PC-3 (cell line): ENCODE data around the gene IDH3G. TPM values are rescaled to one million over a fixed set of nuclear protein-coding genes. Genes with fewer than 3 reads are reported as not detected.

Source experiments
- ATAC-seq: fragments of 200-7000 bp; cut with Tn5 transposase; 2 replicates; pipeline ENCODE4 v1.9.1; 2020; ENCODE audit warnings: mild to moderate bottlenecking, moderate library complexity
- BruUV-seq: library from RNA; stranded (reverse); fragments of 400-500 nt; replicated peaks from 2 replicates; lab custom pipeline; 2021; lab: Mats Ljungman, UMichigan
- CTCF ChIA-PET: fragments of 300-600 bp; sonication (Branson Sonifier 250); formaldehyde crosslinking; loops from one replicate; lab custom pipeline; 2022; ENCODE audit warnings: antibody characterized with exemption; lab: Charles Lee
- POLR2A ChIA-PET: fragments of 300-600 bp; sonication (Branson Sonifier 250); formaldehyde crosslinking; loops from one replicate; lab custom pipeline; 2022; ENCODE audit warnings: antibody characterized with exemption; ENCODE audit not compliant: unreplicated experiment; lab: Charles Lee
- DNase-seq: peaks from one replicate; pipeline ENCODE4 v3.0.0-alpha.2; 2015
- H2AFZ ChIP-seq: fragments of 300-600 bp; sonication (generic); 2 replicates; pipeline ENCODE4 v1.6.0; 2016; ENCODE audit warnings: antibody characterized with exemption, low read length
- H3F3A ChIP-seq: fragments of 300-600 bp; sonication (generic); one replicate; pipeline ENCODE4 v1.6.0; 2017; ENCODE audit warnings: antibody characterized with exemption, low read length, control low read depth, mild to moderate bottlenecking; ENCODE audit not compliant: unreplicated experiment
- H3K27ac ChIP-seq: fragments of 300-600 bp; sonication (generic); 2 replicates; pipeline ENCODE4 v1.5.1; 2016; ENCODE audit warnings: mild to moderate bottlenecking, low read length
- H3K27me3 ChIP-seq: fragments of 300-600 bp; sonication (generic); 2 replicates; pipeline ENCODE4 v1.6.1; 2016; ENCODE audit warnings: low read length, mixed read lengths
- H3K36me3 ChIP-seq: fragments of 300-600 bp; sonication (generic); 2 replicates; pipeline ENCODE4 v1.6.1; 2016; ENCODE audit warnings: low read depth, mixed run types, low read length, mixed read lengths
- H3K4me1 ChIP-seq: fragments of 300-600 bp; sonication (generic); 2 replicates; pipeline ENCODE4 v1.5.1; 2016; ENCODE audit warnings: low read length; ENCODE audit not compliant: insufficient read depth
- H3K4me2 ChIP-seq: fragments of 300-600 bp; sonication (generic); 2 replicates; pipeline ENCODE4 v1.6.0; 2016; ENCODE audit warnings: low read length
- H3K4me3 ChIP-seq: fragments of 300-600 bp; sonication (generic); 2 replicates; pipeline ENCODE4 v1.5.1; 2016; ENCODE audit warnings: mild to moderate bottlenecking, low read length, mixed read lengths
- H3K79me2 ChIP-seq: fragments of 300-600 bp; sonication (generic); 2 replicates; pipeline ENCODE4 v1.6.1; 2017; ENCODE audit warnings: low read length, mixed read lengths
- H3K9ac ChIP-seq: fragments of 300-600 bp; sonication (generic); 2 replicates; pipeline ENCODE4 v1.6.0; 2016; ENCODE audit warnings: mild to moderate bottlenecking, low read length
- H3K9me2 ChIP-seq: fragments of 300-600 bp; sonication (generic); replicated peaks from 2 replicates; pipeline ENCODE4 v1.6.1; 2016; ENCODE audit warnings: mixed run types, low read length, mixed read lengths
- H3K9me3 ChIP-seq: fragments of 300-600 bp; sonication (generic); 2 replicates; pipeline ENCODE4 v1.6.1; 2016; ENCODE audit warnings: low read length, mixed read lengths
- H4K20me1 ChIP-seq: fragments of 300-600 bp; sonication (generic); 2 replicates; pipeline ENCODE4 v1.6.1; 2016; ENCODE audit warnings: low read length, mixed read lengths
- EZH2 ChIP-seq: fragments of 300-600 bp; sonication (generic); IDR thresholded peaks from one replicate; pipeline ENCODE4 v1.6.1; 2017; ENCODE audit warnings: antibody characterized with exemption, mild to moderate bottlenecking, low read length; ENCODE audit not compliant: unreplicated experiment
- EZH2phosphoT487 ChIP-seq: fragments of 300-600 bp; sonication (generic); IDR thresholded peaks from 2 replicates; pipeline ENCODE4 v1.6.1; 2018; ENCODE audit warnings: mild to moderate bottlenecking, antibody characterized with exemption, low read length, borderline replicate concordance
- intact Hi-C: fragments of 100-400 bp; cut with micrococcal nuclease; formaldehyde crosslinking; loops from 2 replicates; pipeline ENCODE4 v1.9.0; 2023
- total RNA-seq: library from RNA; depleted of rRNA; stranded (reverse); fragments of >200 nt; gene quantifications from 2 replicates; pipeline ENCODE4 v1.2.3, GENCODE V29; 2014
- TF ChIP-seq, protein P1 (sequence below): fragments of 300-600 bp; sonication (generic); conservative IDR thresholded peaks from 2 replicates; pipeline ENCODE4 v1.5.1; 2017; ENCODE audit warnings: antibody characterized with exemption, low read depth, mild to moderate bottlenecking, low read length

The IDH3G gene
- total RNA-seq, 1 experiment from 2014 or later, result 104 TPM

DNA sequence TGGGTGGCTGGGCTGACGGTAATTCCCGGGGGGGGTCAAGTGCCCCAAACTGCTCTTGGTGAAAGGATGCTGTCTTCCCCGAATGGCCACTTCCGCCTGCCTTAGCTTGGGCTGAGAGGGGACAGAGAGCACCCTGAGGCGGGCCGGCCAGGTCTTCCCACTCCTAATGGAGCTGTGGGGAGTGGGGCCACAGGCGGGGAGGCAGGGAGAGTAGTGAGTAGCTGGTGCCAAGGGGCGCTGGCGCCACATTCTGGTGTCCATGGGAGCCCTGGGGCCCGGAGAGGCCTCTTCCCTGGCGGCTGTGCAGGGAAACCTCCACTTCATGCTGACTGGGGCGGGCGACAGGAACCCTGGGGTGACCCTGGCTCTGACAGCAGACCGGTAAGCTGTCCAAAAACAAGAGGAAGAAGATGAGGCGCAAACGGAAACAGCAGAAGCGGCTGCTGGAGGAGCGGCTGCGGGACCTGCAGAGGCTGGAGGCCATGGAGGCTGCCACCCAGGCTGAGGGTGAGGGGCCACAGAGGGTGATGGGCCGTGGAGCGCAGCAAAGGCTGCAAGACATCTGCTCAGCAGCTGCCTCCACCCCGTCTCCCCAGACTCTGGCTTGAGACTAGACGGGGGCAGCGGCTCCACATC, 10.7 kb downstream of the IDH3G start:
- CTCF ChIA-PET, result no interaction called here
- no peak for TF ChIP-seq EZH2
- TF ChIP-seq, protein P1, sequence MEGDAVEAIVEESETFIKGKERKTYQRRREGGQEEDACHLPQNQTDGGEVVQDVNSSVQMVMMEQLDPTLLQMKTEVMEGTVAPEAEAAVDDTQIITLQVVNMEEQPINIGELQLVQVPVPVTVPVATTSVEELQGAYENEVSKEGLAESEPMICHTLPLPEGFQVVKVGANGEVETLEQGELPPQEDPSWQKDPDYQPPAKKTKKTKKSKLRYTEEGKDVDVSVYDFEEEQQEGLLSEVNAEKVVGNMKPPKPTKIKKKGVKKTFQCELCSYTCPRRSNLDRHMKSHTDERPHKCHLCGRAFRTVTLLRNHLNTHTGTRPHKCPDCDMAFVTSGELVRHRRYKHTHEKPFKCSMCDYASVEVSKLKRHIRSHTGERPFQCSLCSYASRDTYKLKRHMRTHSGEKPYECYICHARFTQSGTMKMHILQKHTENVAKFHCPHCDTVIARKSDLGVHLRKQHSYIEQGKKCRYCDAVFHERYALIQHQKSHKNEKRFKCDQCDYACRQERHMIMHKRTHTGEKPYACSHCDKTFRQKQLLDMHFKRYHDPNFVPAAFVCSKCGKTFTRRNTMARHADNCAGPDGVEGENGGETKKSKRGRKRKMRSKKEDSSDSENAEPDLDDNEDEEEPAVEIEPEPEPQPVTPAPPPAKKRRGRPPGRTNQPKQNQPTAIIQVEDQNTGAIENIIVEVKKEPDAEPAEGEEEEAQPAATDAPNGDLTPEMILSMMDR, result no peak
- TF ChIP-seq EZH2phosphoT487, result no peak
- Histone ChIP-seq H3K36me3 (no peaks in the 10 kb centered on the region), H3K79me2 (no peaks in the 10 kb centered on the region), H3K27ac (no peak overlapping the region), H3K4me3 (no peak overlapping the region), H3K9me2 (no peaks in the 10 kb centered on the region), H4K20me1 (no peaks in the 10 kb centered on the region), H3K4me2 (no peak overlapping the region), H3K4me1 (no peaks in the 10 kb centered on the region), H3K27me3 (no peaks in the 10 kb centered on the region), H3K9ac (no peak overlapping the region), H2AFZ (no peak overlapping the region), H3K9me3 (no peaks in the 10 kb centered on the region), H3F3A (no peaks in the 10 kb centered on the region)
- ATAC-seq (no peak), DNase-seq (no peak)
- POLR2A ChIA-PET, result no interaction called here
- no TSS peak for BruUV-seq
- intact Hi-C loops, result no loop called here

DNA sequence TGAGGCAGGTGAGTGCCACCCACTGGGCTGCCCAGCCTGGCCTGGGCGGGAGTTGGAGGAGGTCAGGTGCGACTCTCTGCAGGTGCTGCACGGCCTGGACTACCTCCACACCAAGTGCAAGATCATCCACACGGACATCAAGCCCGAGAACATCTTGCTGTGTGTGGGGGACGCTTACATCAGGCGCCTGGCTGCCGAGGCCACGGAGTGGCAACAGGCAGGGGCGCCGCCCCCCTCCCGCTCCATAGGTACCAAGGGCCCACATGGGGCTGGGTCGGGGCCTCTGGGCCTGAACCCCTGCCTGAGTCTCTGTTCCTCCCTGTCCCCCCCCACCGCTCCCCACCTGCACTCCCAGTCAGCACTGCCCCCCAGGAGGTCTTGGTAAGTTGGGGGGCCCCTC, 11.3 kb downstream of the IDH3G start:
- Histone ChIP-seq H3K36me3 (no peaks in the 10 kb centered on the region), H3F3A (no peaks in the 10 kb centered on the region), H2AFZ (no peak overlapping the region), H3K4me3 (no peak overlapping the region), H3K27me3 (no peaks in the 10 kb centered on the region), H3K79me2 (no peaks in the 10 kb centered on the region), H3K4me2 (no peak overlapping the region), H3K9ac (no peak overlapping the region), H3K9me2 (no peaks in the 10 kb centered on the region), H3K9me3 (no peaks in the 10 kb centered on the region), H3K27ac (no peak overlapping the region), H4K20me1 (no peaks in the 10 kb centered on the region), H3K4me1 (no peaks in the 10 kb centered on the region)
- ChIA-PET POLR2A (no interaction called here), CTCF (no interaction called here)
- BruUV-seq, result no TSS peak
- DNase-seq (no peak), ATAC-seq (no peak)
- TF ChIP-seq EZH2 (no peak), EZH2phosphoT487 (no peak)
- intact Hi-C loops, result no loop called here

DNA sequence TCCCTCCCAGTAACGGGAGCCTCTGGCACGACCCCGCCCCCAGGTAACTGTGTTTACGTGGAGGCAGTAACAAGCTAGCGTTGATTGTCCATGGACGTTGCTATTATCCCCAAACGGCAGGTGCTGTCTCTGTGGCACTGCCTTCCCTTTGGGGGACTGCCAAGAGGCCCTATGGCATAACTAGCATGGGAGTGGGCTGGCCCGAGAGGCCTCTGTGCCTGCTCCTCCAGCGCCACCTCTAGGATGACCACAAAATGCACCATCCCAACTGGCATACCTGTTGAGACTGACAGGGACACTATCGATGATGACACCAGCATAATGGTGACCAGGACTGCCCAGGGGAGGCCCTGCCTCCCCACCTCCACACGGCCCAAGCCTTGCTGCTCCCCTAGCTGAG, 11.9 kb downstream of the IDH3G start:
- no peak overlapping the region for H3K9ac ChIP-seq
- no peak overlapping the region for H3K27ac ChIP-seq
- BruUV-seq, result no TSS peak
- no peak overlapping the region for H3K4me2 ChIP-seq
- ATAC-seq (no peak), DNase-seq (no peak)
- no peaks in the 10 kb centered on the region for H3K9me2 ChIP-seq
- no peaks in the 10 kb centered on the region for H4K20me1 ChIP-seq
- H3F3A ChIP-seq, result no peaks in the 10 kb centered on the region
- TF ChIP-seq EZH2phosphoT487, result no peak
- TF ChIP-seq, protein P1, result peak; percentile 27; the same call in 1 of the 2 replicates
- H3K4me3 ChIP-seq, result no peak overlapping the region
- intact Hi-C loops, result no loop called here
- no peaks in the 10 kb centered on the region for H3K9me3 ChIP-seq
- no peak overlapping the region for H2AFZ ChIP-seq
- no peaks in the 10 kb centered on the region for H3K4me1 ChIP-seq
- POLR2A ChIA-PET, result no interaction called here
- CTCF ChIA-PET, result no interaction called here
- no peaks in the 10 kb centered on the region for H3K27me3 ChIP-seq
- H3K36me3 ChIP-seq, result no peaks in the 10 kb centered on the region
- H3K79me2 ChIP-seq, result no peaks in the 10 kb centered on the region
